Trophoblast cell (in vitro differentiated cells and primary cell): Measurements from ENCODE around the gene CLCNKB.
A peak's percentile ranks its signal among the peaks of the same experiment; 100 is the strongest.

Source experiments
- DNase-seq, 2 donors: peaks; one replicate each; pipeline ENCODE4 v3.0.0-alpha.2; 2016
- H2AFZ ChIP-seq: 2 replicates; pipeline ENCODE4 v1.6.1; 2013; ENCODE audit warnings: low read length, moderate library complexity, mild to moderate bottlenecking; ENCODE audit not compliant: insufficient read depth, poor library complexity
- H2AK5ac ChIP-seq: 2 replicates; pipeline ENCODE4 v1.6.1; 2013; ENCODE audit warnings: mild to moderate bottlenecking, low read length
- H2BK120ac ChIP-seq: 2 replicates; pipeline ENCODE4 v1.6.1; 2013; ENCODE audit warnings: low read length, mild to moderate bottlenecking, moderate library complexity; ENCODE audit not compliant: insufficient read depth, poor library complexity
- H2BK12ac ChIP-seq: 2 replicates; pipeline ENCODE4 v1.6.1; 2013; ENCODE audit warnings: mild to moderate bottlenecking, low read length, moderate library complexity
- H2BK5ac ChIP-seq: 2 replicates; pipeline ENCODE4 v1.6.1; 2013; ENCODE audit warnings: low read length, low read depth, moderate library complexity, mild to moderate bottlenecking; ENCODE audit not compliant: poor library complexity
- H3K14ac ChIP-seq: 2 replicates; pipeline ENCODE4 v1.6.1; 2013; ENCODE audit warnings: mild to moderate bottlenecking, low read length
- H3K18ac ChIP-seq: 2 replicates; pipeline ENCODE4 v1.6.1; 2013; ENCODE audit warnings: mild to moderate bottlenecking, low read length
- H3K23ac ChIP-seq: 2 replicates; pipeline ENCODE4 v1.6.1; 2013; ENCODE audit warnings: low read length
- H3K27ac ChIP-seq: 2 replicates; pipeline ENCODE4 v1.5.1; 2013; ENCODE audit warnings: low read depth, mild to moderate bottlenecking, inconsistent platforms, low read length, moderate library complexity
- H3K27me3 ChIP-seq: 2 replicates; pipeline ENCODE4 v1.6.1; 2013; ENCODE audit warnings: inconsistent platforms, mild to moderate bottlenecking, low read length, moderate library complexity; ENCODE audit not compliant: insufficient read depth
- H3K36me3 ChIP-seq, 2 experiments: 1 replicate in 1 of 2; 2 replicates in 1 of 2; pipeline ENCODE4 v1.6.1; 2013; ENCODE audit warnings: low read length in 2 of 2, mild to moderate bottlenecking in 2 of 2, moderate library complexity in 1 of 2; ENCODE audit not compliant: insufficient read depth in 2 of 2, control insufficient read depth in 1 of 2
- H3K4ac ChIP-seq: 2 replicates; pipeline ENCODE4 v1.6.1; 2013; ENCODE audit warnings: low read depth, mild to moderate bottlenecking, low read length, moderate library complexity
- H3K4me1 ChIP-seq, 2 experiments: 1 replicate in 1 of 2; 2 replicates in 1 of 2; pipeline ENCODE4 v1.6.1; 2013; ENCODE audit warnings: low read length in 2 of 2, mild to moderate bottlenecking in 2 of 2, moderate library complexity in 1 of 2; ENCODE audit not compliant: insufficient read depth in 2 of 2, control insufficient read depth in 1 of 2
- H3K4me2 ChIP-seq: 2 replicates; pipeline ENCODE4 v1.6.1; 2013; ENCODE audit warnings: inconsistent platforms, mild to moderate bottlenecking, low read length, moderate library complexity
- H3K4me3 ChIP-seq: 2 replicates; pipeline ENCODE4 v1.5.1; 2013; ENCODE audit warnings: mild to moderate bottlenecking, low read depth, low read length, inconsistent platforms
- H3K79me1 ChIP-seq: one replicate; pipeline ENCODE4 v1.6.1; 2013; ENCODE audit warnings: low read length
- H3K79me2 ChIP-seq: 2 replicates; pipeline ENCODE4 v1.6.1; 2013; ENCODE audit warnings: low read length, mild to moderate bottlenecking; ENCODE audit not compliant: control insufficient read depth, insufficient read depth, poor library complexity
- H3K9ac ChIP-seq: 2 replicates; pipeline ENCODE4 v1.6.1; 2013; ENCODE audit warnings: mild to moderate bottlenecking, low read length
- H3K9me3 ChIP-seq: 2 replicates; pipeline ENCODE4 v1.6.1; 2013; ENCODE audit warnings: low read depth, mild to moderate bottlenecking, control low read depth, inconsistent platforms, low read length; ENCODE audit not compliant: insufficient read depth
- H4K12ac ChIP-seq: 2 replicates; pipeline ENCODE4 v1.6.1; 2013; ENCODE audit warnings: low read depth, mild to moderate bottlenecking, low read length, moderate library complexity
- H4K8ac ChIP-seq: 2 replicates; pipeline ENCODE4 v1.6.1; 2013; ENCODE audit warnings: low read depth, mild to moderate bottlenecking, low read length, moderate library complexity
- H4K91ac ChIP-seq: one replicate; pipeline ENCODE4 v1.6.1; 2013; ENCODE audit warnings: low read depth, mild to moderate bottlenecking, low read length, moderate library complexity
- WGBS: extraction: QIAGEN DNeasy Blood & Tissue Kit; methylation state at CpG from one replicate; pipeline ENCODE4 v1.1.7; 2013; ENCODE audit warnings: missing lambda C conversion rate; ENCODE audit not compliant: insufficient read length, insufficient coverage; ENCODE audit errors: extremely low coverage; 5-methylcytosine and 5-hydroxymethylcytosine counted together

The CLCNKB gene

DNA sequence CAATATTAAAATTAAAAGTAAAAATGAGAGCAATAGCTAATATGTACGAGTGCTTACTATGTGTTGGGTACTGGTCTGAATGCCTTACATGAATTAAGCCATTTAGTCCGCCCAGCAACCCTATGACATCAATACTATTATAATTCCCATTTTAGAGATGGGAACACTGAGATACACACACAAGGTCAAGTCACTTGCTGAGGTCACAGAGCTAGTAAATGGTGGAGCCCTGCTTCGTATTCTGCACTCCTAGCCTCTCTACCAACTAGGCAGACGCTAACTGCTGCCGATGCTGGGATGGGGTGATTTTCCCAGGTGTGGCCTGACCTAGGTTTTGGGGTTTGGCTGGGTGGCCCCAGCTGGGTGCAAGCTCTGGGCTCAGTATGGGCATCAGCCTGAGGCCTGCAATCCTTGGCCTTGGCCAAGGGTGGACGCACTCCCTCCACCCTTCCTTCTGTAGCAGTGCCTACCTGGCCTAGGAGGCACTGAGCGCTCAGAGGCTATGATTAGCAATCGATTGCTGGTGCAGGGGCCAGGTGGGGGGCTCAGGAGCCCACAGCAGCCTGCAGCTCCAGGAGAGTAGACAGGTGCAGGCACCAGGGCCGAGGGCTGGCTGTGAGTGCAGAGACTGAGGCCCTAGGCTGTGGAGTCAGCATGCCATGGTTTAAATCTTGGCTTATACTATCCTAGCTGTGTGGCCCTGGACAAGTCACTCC, 27.2 kb downstream of the CLCNKB start:
- H3K14ac ChIP-seq = no peak overlapping the region
- H4K8ac ChIP-seq = no peak overlapping the region

DNA sequence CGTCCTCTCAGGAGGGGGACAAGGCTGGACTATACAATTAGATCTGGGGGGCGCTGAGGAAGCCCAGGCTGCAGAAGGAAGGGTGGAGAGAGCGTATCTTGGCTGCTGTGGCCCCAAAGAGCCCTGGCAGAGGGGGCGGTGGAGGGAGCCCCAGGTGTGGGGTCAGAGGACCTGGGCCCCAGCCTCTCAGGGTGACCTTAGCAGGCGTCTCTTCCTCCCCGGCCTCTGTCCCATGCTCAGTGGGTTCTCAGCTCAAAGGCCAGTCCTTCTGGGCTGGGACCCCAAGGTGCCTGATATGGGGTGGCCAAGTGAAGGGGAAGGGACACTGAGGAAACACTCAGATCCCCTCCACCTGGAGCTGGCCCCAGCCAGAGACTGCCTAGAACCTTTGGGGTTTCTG, 28.0 kb downstream of the CLCNKB start:
- no peak overlapping the region for H3K4me2 ChIP-seq
- no peak overlapping the region for H2BK120ac ChIP-seq
- no peak overlapping the region for H3K9ac ChIP-seq
- H2BK5ac ChIP-seq = no peak overlapping the region
- DNase-seq = no peak
- no peak overlapping the region for H2BK12ac ChIP-seq
- H3K4ac ChIP-seq = no peak overlapping the region
- H3K4me3 ChIP-seq = no peak overlapping the region
- peaks cover 4 to 6% of the 10 kb centered on the region in 2 experiments for H3K4me1 ChIP-seq
- no peak overlapping the region for H3K18ac ChIP-seq
- no peak overlapping the region for H3K27ac ChIP-seq
- H2AK5ac ChIP-seq = no peak overlapping the region
- no peak overlapping the region for H3K23ac ChIP-seq
- H3K14ac ChIP-seq = no peak overlapping the region
- no peaks in the 10 kb centered on the region for H3K9me3 ChIP-seq
- no peak overlapping the region for H2AFZ ChIP-seq
- peaks cover 14% of the 10 kb centered on the region for H3K27me3 ChIP-seq
- H3K79me2 ChIP-seq = no peaks in the 10 kb centered on the region
- no peak overlapping the region for H4K91ac ChIP-seq
- no peak overlapping the region for H4K12ac ChIP-seq
- no CpG with 5 or more reads among the region's 6 CpGs for WGBS
- H3K79me1 ChIP-seq = no peaks in the 10 kb centered on the region
- no peak overlapping the region for H4K8ac ChIP-seq
- H3K36me3 ChIP-seq = no peaks in the 10 kb centered on the region

More for the DNA sequence above, 27.2 kb downstream of the CLCNKB start:
- no peak overlapping the region for H2BK120ac ChIP-seq
- H3K36me3 ChIP-seq = no peaks in the 10 kb centered on the region
- H3K79me1 ChIP-seq = no peaks in the 10 kb centered on the region
- H2BK12ac ChIP-seq = no peak overlapping the region
- no peaks in the 10 kb centered on the region for H3K9me3 ChIP-seq
- no CpG with 5 or more reads among the region's 9 CpGs for WGBS
- H3K27ac ChIP-seq = no peak overlapping the region
- no peak overlapping the region for H3K4ac ChIP-seq
- H2BK5ac ChIP-seq = no peak overlapping the region
- peaks cover 14% of the 10 kb centered on the region for H3K27me3 ChIP-seq
- H3K9ac ChIP-seq = no peak overlapping the region
- no peak overlapping the region for H3K23ac ChIP-seq
- H3K4me2 ChIP-seq = no peak overlapping the region
- H3K4me3 ChIP-seq = no peak overlapping the region
- DNase-seq = no peak
- no peak overlapping the region for H4K91ac ChIP-seq
- H2AK5ac ChIP-seq = no peak overlapping the region
- no peak overlapping the region for H3K18ac ChIP-seq
- peaks cover 4 to 6% of the 10 kb centered on the region in 2 experiments for H3K4me1 ChIP-seq
- no peak overlapping the region for H4K12ac ChIP-seq
- H2AFZ ChIP-seq = no peak overlapping the region
- no peaks in the 10 kb centered on the region for H3K79me2 ChIP-seq

DNA sequence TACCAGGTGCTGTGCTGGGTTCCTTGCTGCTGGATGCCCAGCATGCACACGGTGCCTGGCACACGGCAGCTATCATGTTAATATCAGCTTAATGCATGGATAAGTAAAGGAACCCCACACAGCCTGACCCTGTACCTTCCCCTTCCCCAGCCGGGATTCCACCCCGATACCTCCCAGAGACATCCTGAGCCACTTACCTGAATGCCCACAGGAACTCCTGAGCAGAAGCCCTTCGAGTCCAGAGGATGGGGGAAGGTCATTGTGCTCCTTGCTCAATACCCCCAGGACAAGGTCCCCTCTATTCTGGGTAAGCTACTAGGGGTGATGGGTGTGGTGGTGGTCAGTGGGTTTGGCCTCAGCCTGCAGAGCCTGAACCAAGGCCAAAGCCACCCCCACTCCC, 28.5 kb downstream of the CLCNKB start:
- Histone ChIP-seq H2AK5ac (no peak overlapping the region), H3K23ac (no peak overlapping the region), H2BK120ac (no peak overlapping the region), H3K27ac (no peak overlapping the region), H3K9ac (no peak overlapping the region), H3K4ac (no peak overlapping the region), H3K18ac (no peak overlapping the region), H3K4me1 (peaks cover 4 to 6% of the 10 kb centered on the region in 2 experiments), H2BK12ac (no peak overlapping the region), H4K8ac (no peak overlapping the region), H3K14ac (no peak overlapping the region), H4K12ac (no peak overlapping the region), H3K27me3 (peaks cover 14% of the 10 kb centered on the region), H3K79me1 (no peaks in the 10 kb centered on the region), H3K9me3 (no peaks in the 10 kb centered on the region), H3K36me3 (no peaks in the 10 kb centered on the region), H2BK5ac (no peak overlapping the region), H4K91ac (no peak overlapping the region), H3K4me2 (no peak overlapping the region), H2AFZ (no peak overlapping the region), H3K4me3 (no peak overlapping the region), H3K79me2 (no peaks in the 10 kb centered on the region)
- WGBS = no CpG with 5 or more reads among the region's 5 CpGs
- DNase-seq = no peak

DNA sequence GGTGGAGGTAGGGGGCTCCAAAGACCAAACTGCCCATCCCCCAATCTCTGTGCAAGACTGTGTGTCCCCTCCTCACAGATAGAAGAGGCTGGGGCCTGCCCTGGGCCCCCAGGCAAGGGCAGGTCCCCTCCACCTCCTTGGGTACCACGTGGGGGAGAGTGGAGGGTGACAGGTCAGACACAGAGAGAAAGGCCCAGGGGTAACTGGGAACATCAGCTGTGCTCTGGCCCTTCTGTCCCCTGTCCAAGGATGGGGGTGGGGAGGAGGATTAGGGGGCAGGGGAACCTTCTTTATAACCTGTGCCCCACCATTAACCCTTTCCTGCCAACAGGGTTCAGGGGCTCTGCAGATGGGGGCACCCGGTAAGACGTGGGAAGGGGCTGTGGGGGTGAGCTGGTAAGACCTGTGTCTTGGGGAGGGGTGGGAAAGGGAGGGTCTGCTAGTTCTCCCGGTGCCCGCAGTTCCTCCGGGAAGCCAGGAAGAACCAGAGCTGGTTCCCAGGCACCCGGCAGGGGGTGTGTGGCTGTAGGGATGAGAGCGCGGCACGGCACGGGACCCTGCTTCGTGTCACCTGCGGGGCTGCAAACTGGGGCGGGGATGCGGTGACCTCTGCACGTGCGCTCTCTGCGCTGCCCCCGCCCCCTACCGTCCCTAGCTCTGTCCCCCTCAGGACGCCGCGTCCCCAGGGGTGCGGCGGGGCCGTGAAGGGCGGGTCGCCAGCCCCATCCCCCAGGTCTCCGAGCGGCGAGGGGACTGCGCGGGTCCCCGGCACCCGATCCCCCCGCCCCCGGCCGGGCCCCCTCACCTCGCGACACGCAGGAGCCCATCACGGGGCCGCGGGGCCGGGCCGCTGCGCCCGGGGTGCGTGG, 29.3 kb downstream of the CLCNKB start:
- no CpG with 5 or more reads among the region's 49 CpGs for WGBS

More for the DNA sequence above, 29.3 kb downstream of the CLCNKB start:
- Histone ChIP-seq H3K36me3 (no peaks in the 10 kb centered on the region), H2AK5ac (no peak overlapping the region), H4K8ac (no peak overlapping the region), H2BK5ac (no peak overlapping the region), H3K79me2 (no peaks in the 10 kb centered on the region), H3K27me3 (peaks cover 14% of the 10 kb centered on the region), H3K4ac (no peak overlapping the region), H3K79me1 (no peaks in the 10 kb centered on the region), H3K23ac (no peak overlapping the region), H3K4me3 (no peak overlapping the region), H4K91ac (no peak overlapping the region), H2AFZ (no peak overlapping the region), H3K18ac (no peak overlapping the region), H3K27ac (no peak overlapping the region), H4K12ac (no peak overlapping the region), H2BK12ac (no peak overlapping the region), H3K4me2 (peak overlapping the region; percentile 49), H3K9ac (no peak overlapping the region), H3K4me1 (peaks cover 4 to 6% of the 10 kb centered on the region in 2 experiments), H3K14ac (no peak overlapping the region), H2BK120ac (no peak overlapping the region), H3K9me3 (no peaks in the 10 kb centered on the region)
- no peak for DNase-seq
